ENCODE results near the gene UBA7. TPM values are rescaled to one million over a fixed set of nuclear protein-coding genes. Genes with fewer than 3 reads are reported as not detected.

The UBA7 gene
- total RNA-seq, 2 donors from 2014 or later: 74.1 to 119 TPM

- peaks cover 10 to 16% of the 10 kb centered on the region in 2 donors for H3K4me1 ChIP-seq (ENCODE audit: control insufficient read depth in 1 of 2, low read depth in 2 of 2)
- no peak within 1 kb of the TSS for H3K4me3 ChIP-seq
- H3K36me3 ChIP-seq: no peaks in the 10 kb centered on the region
- DNase-seq (ENCODE audit: low spot score) (no peak), ATAC-seq (ENCODE audit: insufficient number of reproducible peaks, low FRiP score, low read depth) (no peak)
- no peaks in the 10 kb centered on the region for H3K9me3 ChIP-seq
- H3K27ac ChIP-seq: peak within 1 kb of the TSS in 1 of 2 donors; percentile 42
- H3K27me3 ChIP-seq (replicated peaks; ENCODE audit: insufficient read depth): no peaks in the 10 kb centered on the region
- TF ChIP-seq, protein P1, sequence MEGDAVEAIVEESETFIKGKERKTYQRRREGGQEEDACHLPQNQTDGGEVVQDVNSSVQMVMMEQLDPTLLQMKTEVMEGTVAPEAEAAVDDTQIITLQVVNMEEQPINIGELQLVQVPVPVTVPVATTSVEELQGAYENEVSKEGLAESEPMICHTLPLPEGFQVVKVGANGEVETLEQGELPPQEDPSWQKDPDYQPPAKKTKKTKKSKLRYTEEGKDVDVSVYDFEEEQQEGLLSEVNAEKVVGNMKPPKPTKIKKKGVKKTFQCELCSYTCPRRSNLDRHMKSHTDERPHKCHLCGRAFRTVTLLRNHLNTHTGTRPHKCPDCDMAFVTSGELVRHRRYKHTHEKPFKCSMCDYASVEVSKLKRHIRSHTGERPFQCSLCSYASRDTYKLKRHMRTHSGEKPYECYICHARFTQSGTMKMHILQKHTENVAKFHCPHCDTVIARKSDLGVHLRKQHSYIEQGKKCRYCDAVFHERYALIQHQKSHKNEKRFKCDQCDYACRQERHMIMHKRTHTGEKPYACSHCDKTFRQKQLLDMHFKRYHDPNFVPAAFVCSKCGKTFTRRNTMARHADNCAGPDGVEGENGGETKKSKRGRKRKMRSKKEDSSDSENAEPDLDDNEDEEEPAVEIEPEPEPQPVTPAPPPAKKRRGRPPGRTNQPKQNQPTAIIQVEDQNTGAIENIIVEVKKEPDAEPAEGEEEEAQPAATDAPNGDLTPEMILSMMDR (IDR thresholded peaks at IDR 0.05): no peak
Measured at GRCh38 chr3:49799761-49800160, 14.0 kb downstream of the UBA7 start, which contains the start of gene CDHR4. TSS of gene CDHR4 (minus strand) at chr3:49799873. CDS start at chr3:49799812, 61 bp downstream.

DNA sequence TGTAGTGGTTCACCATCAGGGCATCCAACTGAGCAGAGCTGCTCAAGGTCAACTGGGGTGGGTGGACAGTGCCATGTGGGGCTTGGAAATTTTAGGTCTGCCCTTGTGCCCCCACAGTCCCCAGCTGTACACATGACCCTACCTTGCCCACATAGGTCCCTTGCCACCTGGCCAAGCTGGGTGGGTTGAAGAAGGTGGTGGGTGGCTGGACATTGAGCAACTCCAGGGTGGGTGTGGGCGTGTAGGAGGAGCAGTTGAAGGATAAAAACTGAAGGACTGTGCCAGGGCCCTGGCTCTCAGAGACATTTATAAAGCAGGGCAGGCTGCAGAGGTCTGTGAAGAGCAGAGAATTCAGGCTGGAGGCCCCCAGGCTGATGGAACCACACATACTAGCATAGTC is 14.6 kb downstream of the UBA7 start:
- Histone ChIP-seq H3K9me3 (no peaks in the 10 kb centered on the region), H3K27me3 (replicated peaks; ENCODE audit: insufficient read depth) (no peaks in the 10 kb centered on the region), H3K4me1 (ENCODE audit: control insufficient read depth in 1 of 2, low read depth in 2 of 2) (peaks cover 3 to 9% of the 10 kb centered on the region in 2 donors), H3K27ac (no peak overlapping the region), H3K36me3 (no peaks in the 10 kb centered on the region), H3K4me3 (no peak overlapping the region)
- ATAC-seq (ENCODE audit: insufficient number of reproducible peaks, low FRiP score, low read depth): no peak
- DNase-seq (ENCODE audit: low spot score): no peak
- TF ChIP-seq, protein P1 (IDR thresholded peaks at IDR 0.05): no peak

DNA sequence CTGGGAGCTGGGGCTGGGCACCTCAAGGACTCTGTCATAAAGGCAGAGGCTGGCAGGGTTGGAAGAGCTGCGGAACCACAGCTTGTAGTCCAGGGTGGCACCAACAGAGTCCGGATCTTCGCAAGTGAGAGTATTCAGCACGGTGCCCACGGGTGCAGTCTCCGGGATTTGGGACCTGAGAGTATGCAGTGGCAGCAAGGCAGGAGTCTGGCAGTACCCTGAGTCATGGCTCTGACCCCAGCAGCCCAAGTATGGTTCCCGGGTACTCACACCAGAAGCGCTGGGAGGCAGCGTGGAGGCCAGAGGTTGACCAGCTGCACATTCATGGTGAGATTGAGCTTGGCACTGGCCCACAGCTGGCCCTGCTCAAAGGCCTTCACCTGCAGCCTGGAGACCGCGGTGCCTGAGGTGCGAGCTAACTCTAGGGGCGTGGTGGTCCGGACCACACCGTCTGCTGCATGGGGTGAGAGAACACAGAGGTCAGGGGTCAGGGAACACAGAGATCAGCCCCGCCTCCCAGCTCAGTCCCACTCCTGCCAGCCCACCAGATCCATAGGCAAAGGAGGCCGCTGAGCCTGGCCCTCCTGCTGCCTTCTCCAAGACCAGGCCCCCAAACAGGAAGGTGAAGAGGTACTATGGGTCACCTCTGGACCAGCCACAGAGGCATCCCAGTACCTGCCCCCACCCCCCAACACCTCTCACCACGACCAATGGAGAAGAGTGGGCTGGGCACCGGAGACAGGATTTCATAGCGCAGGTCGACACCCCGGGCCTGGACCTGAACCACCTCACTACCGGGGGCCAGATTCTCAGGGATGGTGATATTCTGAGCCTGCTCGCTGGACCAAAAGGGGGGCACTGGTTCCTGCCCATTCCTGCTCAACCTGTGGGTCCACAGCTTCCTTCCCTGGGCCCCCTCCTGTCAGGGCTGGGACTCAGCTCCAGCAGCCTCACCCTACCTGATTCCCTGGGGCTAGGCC is 18.5 kb downstream of the UBA7 start:
- no peak for ATAC-seq (ENCODE audit: insufficient number of reproducible peaks, low FRiP score, low read depth)
- no peak for DNase-seq (ENCODE audit: low spot score)
- no peaks in the 10 kb centered on the region for H3K27me3 ChIP-seq (replicated peaks; ENCODE audit: insufficient read depth)
- H3K9me3 ChIP-seq: no peaks in the 10 kb centered on the region
- no peak overlapping the region for H3K4me3 ChIP-seq
- no peak overlapping the region for H3K27ac ChIP-seq
- no peaks in the 10 kb centered on the region for H3K36me3 ChIP-seq
- TF ChIP-seq, protein P1 (IDR thresholded peaks at IDR 0.05): no peak
- peaks cover 0 to 4% of the 10 kb centered on the region in 2 donors for H3K4me1 ChIP-seq (ENCODE audit: control insufficient read depth in 1 of 2, low read depth in 2 of 2)

- H3K4me1 ChIP-seq (ENCODE audit: control insufficient read depth in 1 of 2, low read depth in 2 of 2): peaks cover 0 to 4% of the 10 kb centered on the region in 2 donors
- H3K36me3 ChIP-seq: no peaks in the 10 kb centered on the region
- DNase-seq (ENCODE audit: low spot score) (no peak), ATAC-seq (ENCODE audit: insufficient number of reproducible peaks, low FRiP score, low read depth) (no peak)
- no peak overlapping the region for H3K27ac ChIP-seq
- TF ChIP-seq, protein P1 (IDR thresholded peaks at IDR 0.05): no peak
- no peaks in the 10 kb centered on the region for H3K27me3 ChIP-seq (replicated peaks; ENCODE audit: insufficient read depth)
- H3K4me3 ChIP-seq: no peak overlapping the region
- H3K9me3 ChIP-seq: no peaks in the 10 kb centered on the region
Measured at GRCh38 chr3:49794431-49794830, 19.3 kb downstream of the UBA7 start.

DNA sequence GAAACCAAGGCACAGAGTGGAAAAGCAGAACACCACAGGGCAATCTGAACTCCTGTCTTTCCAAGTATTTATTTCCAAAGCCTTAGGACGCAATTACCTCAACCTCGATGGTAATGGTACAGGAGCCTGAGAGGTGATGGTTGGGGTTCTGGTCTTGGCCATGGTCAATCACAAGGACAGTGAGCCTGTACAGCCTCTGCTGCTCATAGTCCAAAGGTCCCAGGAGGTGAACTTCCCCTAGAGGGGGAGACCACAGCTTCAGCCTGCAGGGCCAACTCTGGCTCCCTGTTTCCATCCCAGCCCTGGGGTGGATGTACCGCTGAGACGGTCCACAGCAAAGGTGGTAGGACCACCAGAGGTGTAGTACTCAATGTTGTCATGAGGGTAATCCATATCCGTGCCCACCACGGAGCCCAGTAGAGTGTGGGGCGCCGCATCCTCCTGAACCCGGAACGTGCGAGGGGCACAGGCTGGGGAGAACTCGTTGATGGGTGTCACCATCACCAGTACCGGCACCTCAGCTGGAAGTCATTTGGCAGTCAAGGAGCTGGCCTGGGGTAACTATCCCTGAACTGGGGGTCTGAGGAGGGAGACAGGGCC is 20.2 kb downstream of the UBA7 start:
- H3K4me3 ChIP-seq: no peak overlapping the region
- TF ChIP-seq, protein P1 (IDR thresholded peaks at IDR 0.05): no peak
- H3K4me1 ChIP-seq (ENCODE audit: control insufficient read depth in 1 of 2, low read depth in 2 of 2): no peaks in the 10 kb centered on the region
- no peak overlapping the region for H3K27ac ChIP-seq
- no peaks in the 10 kb centered on the region for H3K9me3 ChIP-seq
- ATAC-seq (ENCODE audit: insufficient number of reproducible peaks, low FRiP score, low read depth): no peak
- no peaks in the 10 kb centered on the region for H3K27me3 ChIP-seq (replicated peaks; ENCODE audit: insufficient read depth)
- H3K36me3 ChIP-seq: no peaks in the 10 kb centered on the region
- DNase-seq (ENCODE audit: low spot score): no peak
